ENCODE data around the gene AOPEP.

DNA sequence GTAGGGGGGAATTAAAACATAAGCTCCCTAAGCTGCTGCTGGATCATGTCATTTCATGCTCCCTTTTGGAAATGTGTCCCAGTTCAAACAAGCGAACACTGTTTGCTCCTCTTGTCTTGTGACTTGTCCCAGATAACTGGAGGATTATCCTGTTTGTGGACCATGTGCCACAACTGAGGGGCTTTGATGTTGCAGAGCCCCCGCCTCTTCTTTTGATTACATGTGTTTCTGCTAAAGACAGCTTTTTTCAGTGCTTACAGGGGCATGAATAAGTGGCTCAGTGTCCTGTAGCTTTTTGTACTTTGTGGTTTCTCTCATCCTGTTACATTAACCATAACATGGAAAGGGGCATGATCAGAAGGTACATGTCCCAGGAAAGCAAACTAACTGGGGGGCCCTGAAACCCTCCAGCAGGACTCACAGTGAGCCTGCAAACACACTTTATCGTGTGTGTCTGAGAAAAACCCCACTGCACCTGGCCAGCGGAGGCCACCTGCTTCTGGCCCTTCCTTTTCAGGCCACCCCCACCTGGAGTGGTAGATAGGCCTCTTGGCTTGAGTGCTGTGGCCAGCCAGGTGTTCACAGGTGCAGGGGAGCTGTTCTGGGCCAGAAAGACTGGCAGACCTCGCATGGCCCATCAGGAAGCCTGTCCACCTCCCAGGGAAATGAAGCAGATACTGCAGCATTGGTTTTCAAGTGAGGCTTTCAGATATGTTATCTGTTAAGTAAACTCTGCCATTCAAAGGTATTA lies 305.4 kb downstream of the AOPEP start:
- TF ChIP-seq SMC3 (conservative IDR thresholded peaks at IDR 0.05; ENCODE audit: poor library complexity) = no peak
- TF ChIP-seq MXI1 (conservative IDR thresholded peaks at IDR 0.05; ENCODE audit: poor library complexity, severe bottlenecking) = no peak
- TF ChIP-seq CTCF (IDR thresholded peaks at IDR 0.05; ENCODE audit: poor library complexity, severe bottlenecking) = no peak
- no peak for TF ChIP-seq RAD21 (conservative IDR thresholded peaks at IDR 0.05)
- TF ChIP-seq EZH2 (IDR thresholded peaks at IDR 0.05; ENCODE audit: borderline replicate concordance, insufficient read depth, low read length, poor library complexity, severe bottlenecking) = no peak
- no peak for TF ChIP-seq EP300 (conservative IDR thresholded peaks at IDR 0.05; ENCODE audit: poor library complexity, severe bottlenecking)
- TF ChIP-seq POLR2AphosphoS5 (IDR thresholded peaks at IDR 0.05) = no peak
- TF ChIP-seq TAF1 (IDR thresholded peaks at IDR 0.05; ENCODE audit: low read depth) = no peak
